ENCODE data around the gene PPP1R10.

PPP1R10 gene

DNA sequence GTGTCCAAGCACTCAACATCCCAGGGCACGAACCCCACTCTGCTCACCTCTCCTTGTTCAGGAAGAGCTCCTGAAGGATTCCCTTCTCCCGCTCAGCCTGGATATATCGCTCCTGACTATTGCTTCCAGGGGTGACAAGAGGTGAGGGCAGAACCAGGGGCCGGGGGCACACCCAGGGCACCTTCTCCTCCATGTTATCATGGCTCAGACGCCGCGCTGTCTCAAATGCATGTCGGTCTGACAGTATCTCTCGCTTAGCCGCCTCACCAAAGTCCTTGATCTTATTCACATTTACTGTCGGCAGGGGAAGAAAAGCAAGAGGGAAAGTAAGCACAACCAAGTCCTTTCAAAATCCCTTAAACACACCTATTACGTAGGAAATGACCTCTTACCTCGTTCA lies 13.1 kb downstream of the PPP1R10 start:
- no peak for TF ChIP-seq EZH2phosphoT487 (IDR thresholded peaks at IDR 0.05; ENCODE audit: low read depth)
- TF ChIP-seq, protein P1, sequence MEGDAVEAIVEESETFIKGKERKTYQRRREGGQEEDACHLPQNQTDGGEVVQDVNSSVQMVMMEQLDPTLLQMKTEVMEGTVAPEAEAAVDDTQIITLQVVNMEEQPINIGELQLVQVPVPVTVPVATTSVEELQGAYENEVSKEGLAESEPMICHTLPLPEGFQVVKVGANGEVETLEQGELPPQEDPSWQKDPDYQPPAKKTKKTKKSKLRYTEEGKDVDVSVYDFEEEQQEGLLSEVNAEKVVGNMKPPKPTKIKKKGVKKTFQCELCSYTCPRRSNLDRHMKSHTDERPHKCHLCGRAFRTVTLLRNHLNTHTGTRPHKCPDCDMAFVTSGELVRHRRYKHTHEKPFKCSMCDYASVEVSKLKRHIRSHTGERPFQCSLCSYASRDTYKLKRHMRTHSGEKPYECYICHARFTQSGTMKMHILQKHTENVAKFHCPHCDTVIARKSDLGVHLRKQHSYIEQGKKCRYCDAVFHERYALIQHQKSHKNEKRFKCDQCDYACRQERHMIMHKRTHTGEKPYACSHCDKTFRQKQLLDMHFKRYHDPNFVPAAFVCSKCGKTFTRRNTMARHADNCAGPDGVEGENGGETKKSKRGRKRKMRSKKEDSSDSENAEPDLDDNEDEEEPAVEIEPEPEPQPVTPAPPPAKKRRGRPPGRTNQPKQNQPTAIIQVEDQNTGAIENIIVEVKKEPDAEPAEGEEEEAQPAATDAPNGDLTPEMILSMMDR (IDR thresholded peaks at IDR 0.05; ENCODE audit: low read depth, low read length) = no peak
- no peaks in the 10 kb centered on the region for H3K27me3 ChIP-seq (ENCODE audit: low read depth, low read length)
- H4K20me1 ChIP-seq (ENCODE audit: insufficient read depth, low read length) = no peaks in the 10 kb centered on the region; the same call in 1 of the 2 replicates
- no peak overlapping the region for H3K9ac ChIP-seq (ENCODE audit: low read length)
- H3K4me2 ChIP-seq (ENCODE audit: low read length) = no peak overlapping the region
- H2AFZ ChIP-seq (ENCODE audit: low read depth, low read length) = no peak overlapping the region
- peaks cover 4% of the 10 kb centered on the region; the same call in 1 of the 2 replicates for H3K4me1 ChIP-seq (ENCODE audit: low read length)
- H3K79me2 ChIP-seq (ENCODE audit: low read length) = no peaks in the 10 kb centered on the region
- H3K27ac ChIP-seq (ENCODE audit: low read length) = no peak overlapping the region
- H3K36me3 ChIP-seq (replicated peaks; ENCODE audit: low read depth, low read length) = peaks cover 71% of the 10 kb centered on the region
- no peaks in the 10 kb centered on the region for H3K9me3 ChIP-seq (ENCODE audit: insufficient read depth, low read length)
- no peak overlapping the region for H3K4me3 ChIP-seq (ENCODE audit: low read length)

DNA sequence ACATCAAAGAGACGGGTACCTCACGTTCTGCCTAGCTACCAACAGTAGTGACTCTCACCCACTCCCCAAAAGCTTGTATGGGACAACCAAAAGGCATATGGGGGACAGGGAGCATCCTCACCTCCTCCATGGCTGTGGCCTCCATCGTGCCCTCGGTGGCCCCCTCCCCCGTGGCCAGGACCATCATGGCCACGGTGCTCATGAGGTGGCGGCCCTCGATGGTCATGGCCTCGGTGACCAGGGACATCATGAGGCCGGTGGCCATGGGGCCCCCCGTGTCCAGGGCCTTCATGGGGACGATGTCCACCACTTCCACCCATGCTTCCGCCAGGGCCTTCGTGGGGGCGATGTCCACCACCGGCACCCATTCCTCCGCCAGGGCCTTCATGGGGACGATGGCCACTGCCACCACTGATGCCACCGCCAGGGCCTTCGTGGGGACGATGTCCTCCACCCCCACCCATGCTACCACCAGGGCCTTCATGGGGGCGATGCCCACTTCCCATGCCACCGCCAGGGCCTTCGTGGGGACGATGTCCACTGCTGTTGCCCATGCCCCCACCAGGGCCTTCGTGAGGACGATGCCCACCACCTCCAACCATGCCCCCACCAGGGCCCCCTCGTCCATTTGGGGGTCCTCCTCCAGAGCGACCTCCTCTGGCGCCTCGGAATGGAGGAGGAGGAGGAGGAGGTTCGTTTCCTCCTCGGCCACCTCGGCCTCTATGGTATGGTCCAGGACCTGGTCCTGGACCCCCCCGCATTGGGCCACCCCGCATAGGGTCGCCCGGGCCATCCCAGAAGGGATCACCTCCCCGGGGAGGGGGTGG lies 15.0 kb downstream of the PPP1R10 start:
- Histone ChIP-seq H4K20me1 (ENCODE audit: insufficient read depth, low read length) (no peaks in the 10 kb centered on the region; the same call in 1 of the 2 replicates), H3K27ac (ENCODE audit: low read length) (no peak overlapping the region), H3K4me3 (ENCODE audit: low read length) (no peak overlapping the region), H3K79me2 (ENCODE audit: low read length) (no peaks in the 10 kb centered on the region), H3K36me3 (replicated peaks; ENCODE audit: low read depth, low read length) (peaks cover 59% of the 10 kb centered on the region), H3K27me3 (ENCODE audit: low read depth, low read length) (no peaks in the 10 kb centered on the region), H2AFZ (ENCODE audit: low read depth, low read length) (no peak overlapping the region), H3K9me3 (ENCODE audit: insufficient read depth, low read length) (no peaks in the 10 kb centered on the region), H3K9ac (ENCODE audit: low read length) (no peak overlapping the region), H3K4me1 (ENCODE audit: low read length) (peaks cover 3% of the 10 kb centered on the region; the same call in 1 of the 2 replicates), H3K4me2 (ENCODE audit: low read length) (no peak overlapping the region)
- TF ChIP-seq, protein P1 (IDR thresholded peaks at IDR 0.05; ENCODE audit: low read depth, low read length) = no peak
- TF ChIP-seq EZH2phosphoT487 (IDR thresholded peaks at IDR 0.05; ENCODE audit: low read depth) = no peak

- Histone ChIP-seq H4K20me1 (ENCODE audit: insufficient read depth, low read length) (no peaks in the 10 kb centered on the region; the same call in 1 of the 2 replicates), H2AFZ (ENCODE audit: low read depth, low read length) (no peak overlapping the region), H3K4me3 (ENCODE audit: low read length) (no peak overlapping the region), H3K9me3 (ENCODE audit: insufficient read depth, low read length) (no peaks in the 10 kb centered on the region), H3K4me1 (ENCODE audit: low read length) (no peaks in the 10 kb centered on the region), H3K4me2 (ENCODE audit: low read length) (no peak overlapping the region), H3K27ac (ENCODE audit: low read length) (no peak overlapping the region), H3K27me3 (ENCODE audit: low read depth, low read length) (no peaks in the 10 kb centered on the region), H3K36me3 (replicated peaks; ENCODE audit: low read depth, low read length) (peaks cover 54% of the 10 kb centered on the region), H3K79me2 (ENCODE audit: low read length) (no peaks in the 10 kb centered on the region), H3K9ac (ENCODE audit: low read length) (no peak overlapping the region)
- TF ChIP-seq, protein P1 (IDR thresholded peaks at IDR 0.05; ENCODE audit: low read depth, low read length) = no peak
- no peak for TF ChIP-seq EZH2phosphoT487 (IDR thresholded peaks at IDR 0.05; ENCODE audit: low read depth)
Measured at GRCh38 chr6:30601436-30601814, 15.6 kb downstream of the PPP1R10 start.

GRCh38 chr6:30600451-30600961 lies 16.5 kb downstream of the PPP1R10 start:
- Histone ChIP-seq H3K9ac (ENCODE audit: low read length) (no peak overlapping the region), H3K4me2 (ENCODE audit: low read length) (no peak overlapping the region), H3K4me1 (ENCODE audit: low read length) (no peaks in the 10 kb centered on the region), H3K9me3 (ENCODE audit: insufficient read depth, low read length) (no peaks in the 10 kb centered on the region), H3K27ac (ENCODE audit: low read length) (no peak overlapping the region), H4K20me1 (ENCODE audit: insufficient read depth, low read length) (no peaks in the 10 kb centered on the region; the same call in 1 of the 2 replicates), H3K27me3 (ENCODE audit: low read depth, low read length) (no peaks in the 10 kb centered on the region), H3K79me2 (ENCODE audit: low read length) (no peaks in the 10 kb centered on the region), H3K36me3 (replicated peaks; ENCODE audit: low read depth, low read length) (peaks cover 46% of the 10 kb centered on the region), H3K4me3 (ENCODE audit: low read length) (no peak overlapping the region), H2AFZ (ENCODE audit: low read depth, low read length) (no peak overlapping the region)
- TF ChIP-seq EZH2phosphoT487 (IDR thresholded peaks at IDR 0.05; ENCODE audit: low read depth) = no peak
- TF ChIP-seq, protein P1 (IDR thresholded peaks at IDR 0.05; ENCODE audit: low read depth, low read length) = no peak

All from OCI-LY3 (cell line).